GM06990 (cell line): ENCODE data around the gene C19orf81.
"Not testable (repeated sequence)": the region's sequence is repeated elsewhere in the genome, so short reads cannot be mapped to it uniquely, and the experiment has no call there.

Experiments used
- DNase-seq: peaks from one replicate; pipeline ENCODE4 v3.0.0-alpha.2; 2011; ENCODE audit not compliant: insufficient read length; ENCODE audit errors: extremely low read depth
- H3K27me3 ChIP-seq: replicated peaks from 2 replicates; pipeline ENCODE4 v1.6.0; 2011; ENCODE audit warnings: low read length; ENCODE audit not compliant: control insufficient read depth, insufficient read depth
- H3K36me3 ChIP-seq: 2 replicates; pipeline ENCODE4 v1.5.1; 2011; ENCODE audit warnings: low read length; ENCODE audit not compliant: control insufficient read depth, insufficient read depth
- H3K4me3 ChIP-seq: replicated peaks from 2 replicates; pipeline ENCODE4 v1.5.1; 2011; ENCODE audit warnings: low read depth, mild to moderate bottlenecking, control low read depth, low read length
- CTCF ChIP-seq: IDR thresholded peaks from 2 replicates; pipeline ENCODE4 v1.5.1; 2011; ENCODE audit warnings: low read length, control low read depth, mild to moderate bottlenecking, inconsistent platforms; ENCODE audit not compliant: insufficient read depth, poor library complexity, severe bottlenecking

Gene C19orf81

DNA sequence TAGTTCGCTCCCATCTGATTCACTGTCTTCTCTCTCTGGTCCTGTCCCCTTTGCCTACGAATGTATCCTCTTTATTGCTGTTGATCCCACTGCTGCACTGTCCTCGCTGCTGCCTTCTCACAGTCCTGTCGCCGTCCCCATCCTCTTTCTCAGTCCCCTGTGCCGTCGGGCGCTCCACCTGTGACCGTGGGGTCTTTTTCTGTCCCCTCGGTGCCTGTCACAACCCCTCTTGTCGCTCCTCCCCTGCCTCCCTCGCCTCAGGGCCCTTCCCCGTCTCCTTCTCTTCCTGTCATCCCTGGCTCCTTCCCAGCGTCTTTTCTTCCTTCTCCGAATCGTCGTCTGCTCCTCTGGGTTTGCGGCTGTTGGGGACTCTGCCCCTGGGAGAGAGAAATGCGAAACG is 41.9 kb upstream of the C19orf81 start:
- no peak for DNase-seq
- TF ChIP-seq CTCF: no peak
- Histone ChIP-seq H3K36me3 (no peaks in the 10 kb centered on the region), H3K27me3 (no peaks in the 10 kb centered on the region), H3K4me3 (no peak overlapping the region)

- no peak overlapping the region for H3K4me3 ChIP-seq
These were observed 41.1 kb upstream of the C19orf81 start for GRCh38 chr19:50607874-50608785.

DNA sequence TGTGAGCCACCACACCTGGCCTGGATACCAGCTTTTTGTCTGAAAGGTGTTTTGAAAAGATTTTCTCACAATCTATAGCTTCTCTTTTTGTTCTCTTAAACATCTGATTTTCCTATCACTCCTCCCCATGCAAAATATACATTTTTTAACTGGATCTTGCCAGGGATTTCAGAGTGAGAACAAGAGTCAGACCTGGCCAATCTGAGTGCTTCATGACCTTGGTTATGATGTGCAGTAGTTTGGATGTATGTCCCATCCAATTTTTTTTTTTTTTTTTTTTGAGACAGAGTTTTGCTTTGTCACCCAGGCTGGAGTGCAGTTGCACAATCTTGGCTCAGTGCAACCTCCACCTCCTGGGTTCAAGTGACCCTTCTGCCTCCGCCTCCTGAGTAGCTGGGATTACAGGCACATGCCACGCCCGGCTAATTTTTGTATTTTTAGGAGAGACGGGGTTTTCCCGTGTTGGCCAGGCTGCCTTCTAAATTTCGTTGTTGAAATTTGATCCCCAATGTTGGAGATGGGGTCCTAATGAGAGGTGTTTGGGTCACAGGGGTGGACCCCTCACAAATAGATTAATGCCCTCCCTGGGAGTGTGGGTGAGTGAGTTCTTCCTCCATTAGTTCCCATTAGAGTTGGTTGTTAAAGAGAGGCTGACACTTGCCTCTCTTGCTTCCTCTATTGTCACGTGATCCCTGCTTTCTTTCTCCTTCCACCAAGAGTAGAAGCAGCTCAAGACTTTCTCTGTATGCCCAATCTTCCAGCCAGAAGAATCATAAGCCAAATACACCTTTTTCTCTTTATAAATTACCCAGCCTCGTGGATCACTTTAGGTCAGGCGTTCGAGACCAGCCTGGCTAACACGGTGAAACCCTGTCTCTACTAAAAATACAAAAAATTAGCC is 36.5 kb upstream of the C19orf81 start:
- H3K27me3 ChIP-seq, H3K4me3 ChIP-seq, DNase-seq, H3K36me3 ChIP-seq: not testable (repeated sequence)

More at GRCh38 chr19:50607874-50608785, 41.1 kb upstream of the C19orf81 start:
- Histone ChIP-seq H3K36me3 (no peaks in the 10 kb centered on the region), H3K27me3 (no peaks in the 10 kb centered on the region)
- peak; percentile 38 for TF ChIP-seq CTCF
- peak; percentile 81 for DNase-seq

DNA sequence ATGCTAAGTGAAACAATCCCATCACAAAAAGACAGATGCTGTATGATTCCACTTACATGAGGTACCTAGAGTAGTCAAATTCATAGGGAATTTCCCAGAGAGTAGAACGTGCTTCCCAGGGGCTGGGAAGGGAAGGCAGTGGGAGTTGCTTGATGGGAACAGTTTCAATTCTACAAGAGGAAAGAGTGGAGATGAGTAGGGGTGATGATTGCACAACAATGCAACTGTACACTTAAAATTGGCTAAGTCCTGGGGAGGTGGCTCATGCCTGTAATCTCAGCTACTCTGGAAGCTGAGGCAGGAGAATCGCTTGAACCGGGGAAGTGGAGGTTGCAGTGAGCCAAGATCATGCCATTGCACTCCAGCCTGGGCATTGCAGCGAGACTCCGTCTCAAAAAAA is 30.9 kb upstream of the C19orf81 start:
- H3K36me3 ChIP-seq, DNase-seq, H3K4me3 ChIP-seq: not testable (repeated sequence)

GRCh38 chr19:50619184-50619583 is 30.1 kb upstream of the C19orf81 start:
- not testable (repeated sequence) for DNase-seq, H3K4me3 ChIP-seq, H3K36me3 ChIP-seq, H3K27me3 ChIP-seq

More for the DNA sequence above, 30.9 kb upstream of the C19orf81 start:
- H3K27me3 ChIP-seq: not testable (repeated sequence)

GRCh38 chr19:50620394-50620906 is 28.8 kb upstream of the C19orf81 start:
- H3K36me3 ChIP-seq, DNase-seq, H3K27me3 ChIP-seq: not testable (repeated sequence)

GRCh38 chr19:50624949-50625600 is 24.2 kb upstream of the C19orf81 start:
- Histone ChIP-seq H3K4me3 (no peak overlapping the region), H3K27me3 (no peaks in the 10 kb centered on the region), H3K36me3 (no peaks in the 10 kb centered on the region)
- DNase-seq: no peak
- no peak for TF ChIP-seq CTCF

More at GRCh38 chr19:50620394-50620906, 28.8 kb upstream of the C19orf81 start:
- not testable (repeated sequence) for H3K4me3 ChIP-seq
